Muscle layer of duodenum (tissue), 2 donors: ENCODE measurements around the gene VASP.
A peak's percentile ranks its signal among the peaks of the same experiment; 100 is the strongest.

Experiments
- H3K27ac ChIP-seq: one replicate; pipeline ENCODE4 v1.7.0; 2013; ENCODE audit warnings: mild to moderate bottlenecking, low read length
- H3K27me3 ChIP-seq: one replicate; pipeline ENCODE4 v1.7.0; 2013; ENCODE audit warnings: low read depth, mild to moderate bottlenecking, control low read depth, low read length
- H3K36me3 ChIP-seq, 2 donors: one replicate each; pipeline ENCODE4 v1.7.0; 2013; ENCODE audit warnings: low read length in 2 of 2, control low read depth in 1 of 2, mild to moderate bottlenecking in 1 of 2; ENCODE audit not compliant: insufficient read depth in 2 of 2, control insufficient read depth in 1 of 2
- H3K4me1 ChIP-seq, 2 donors: one replicate each; pipeline ENCODE4 v1.7.0; 2013; ENCODE audit warnings: low read length in 2 of 2, mild to moderate bottlenecking in 2 of 2, control low read depth in 1 of 2, moderate library complexity in 1 of 2; ENCODE audit not compliant: insufficient read depth in 2 of 2, control insufficient read depth in 1 of 2
- H3K4me3 ChIP-seq, 2 donors: one replicate each; pipeline ENCODE4 v1.7.0; 2013; ENCODE audit warnings: low read length in 2 of 2, low read depth in 1 of 2, mild to moderate bottlenecking in 1 of 2
- H3K9me3 ChIP-seq, 2 donors: one replicate each; pipeline ENCODE4 v1.7.0; 2013; ENCODE audit warnings: low read length in 2 of 2, control low read depth in 1 of 2, mild to moderate bottlenecking in 1 of 2; ENCODE audit not compliant: control insufficient read depth in 1 of 2
- donor health status: healthy.

Gene VASP

GRCh38 chr19:45506989-45507871 is at the start of gene VASP:
Gene VASP (plus strand): TSS chr19:45507479. CDS start chr19:45507772, 293 bp downstream.
- no peaks in the 10 kb centered on the region for H3K27me3 ChIP-seq
- peak within 1 kb of the TSS; percentile 96 for H3K27ac ChIP-seq
- peak within 1 kb of the TSS; percentile 96 to 97 for H3K4me3 ChIP-seq
- H3K4me1 ChIP-seq: peaks cover 3 to 26% of the 10 kb centered on the region in 2 donors
- no peaks in the 10 kb centered on the region for H3K9me3 ChIP-seq
- H3K36me3 ChIP-seq: no peaks in the 10 kb centered on the region

- Histone ChIP-seq H3K4me3 (no peak overlapping the region), H3K4me1 (peaks cover 3 to 16% of the 10 kb centered on the region in 2 donors), H3K27ac (no peak overlapping the region), H3K36me3 (peaks cover 0 to 7% of the 10 kb centered on the region in 2 donors), H3K27me3 (no peaks in the 10 kb centered on the region), H3K9me3 (no peaks in the 10 kb centered on the region)
Measured at GRCh38 chr19:45457776-45458175, 49.5 kb upstream of the VASP start.

GRCh38 chr19:45460807-45461347 is 46.4 kb upstream of the VASP start:
- H3K27ac ChIP-seq: no peak overlapping the region
- peaks cover 0 to 6% of the 10 kb centered on the region in 2 donors for H3K36me3 ChIP-seq
- peaks cover 0 to 6% of the 10 kb centered on the region in 2 donors for H3K4me1 ChIP-seq
- no peaks in the 10 kb centered on the region for H3K9me3 ChIP-seq
- no peaks in the 10 kb centered on the region for H3K27me3 ChIP-seq
- H3K4me3 ChIP-seq: no peak overlapping the region

GRCh38 chr19:45462174-45462573 is 45.1 kb upstream of the VASP start:
- Histone ChIP-seq H3K4me3 (no peak overlapping the region), H3K9me3 (no peaks in the 10 kb centered on the region), H3K36me3 (no peaks in the 10 kb centered on the region), H3K27ac (no peak overlapping the region), H3K27me3 (no peaks in the 10 kb centered on the region), H3K4me1 (peaks cover 0 to 3% of the 10 kb centered on the region in 2 donors)

- Histone ChIP-seq H3K27ac (no peak overlapping the region), H3K9me3 (no peaks in the 10 kb centered on the region), H3K4me1 (peaks cover 0 to 6% of the 10 kb centered on the region in 2 donors), H3K36me3 (peaks cover 0 to 4% of the 10 kb centered on the region in 2 donors), H3K27me3 (no peaks in the 10 kb centered on the region), H3K4me3 (no peak overlapping the region)
Measured at GRCh38 chr19:45463241-45463640, 44.0 kb upstream of the VASP start.

GRCh38 chr19:45464274-45464673 is 43.0 kb upstream of the VASP start:
- H3K27ac ChIP-seq: no peak overlapping the region
- no peaks in the 10 kb centered on the region for H3K27me3 ChIP-seq
- no peak overlapping the region for H3K4me3 ChIP-seq

GRCh38 chr19:45464852-45465441 is 42.3 kb upstream of the VASP start:
- Histone ChIP-seq H3K9me3 (no peaks in the 10 kb centered on the region), H3K36me3 (peaks cover 0 to 4% of the 10 kb centered on the region in 2 donors), H3K4me3 (no peak overlapping the region), H3K27me3 (no peaks in the 10 kb centered on the region), H3K27ac (no peak overlapping the region), H3K4me1 (peaks cover 0 to 13% of the 10 kb centered on the region in 2 donors)

More at GRCh38 chr19:45464274-45464673, 43.0 kb upstream of the VASP start:
- Histone ChIP-seq H3K4me1 (peaks cover 0 to 10% of the 10 kb centered on the region in 2 donors), H3K9me3 (no peaks in the 10 kb centered on the region), H3K36me3 (peaks cover 0 to 4% of the 10 kb centered on the region in 2 donors)

- Histone ChIP-seq H3K36me3 (peaks cover 9 to 11% of the 10 kb centered on the region in 2 donors), H3K4me1 (peaks cover 0 to 26% of the 10 kb centered on the region in 2 donors), H3K9me3 (no peaks in the 10 kb centered on the region), H3K27me3 (no peaks in the 10 kb centered on the region), H3K4me3 (peak overlapping the region; percentile 92 to 95), H3K27ac (peak overlapping the region; percentile 90)
Measured at GRCh38 chr19:45467115-45467455, 40.2 kb upstream of the VASP start.

GRCh38 chr19:45467456-45468158 is 39.7 kb upstream of the VASP start, which contains the start of gene FOSB:
Gene FOSB (plus strand): TSS chr19:45467996. CDS start chr19:45468587, 591 bp downstream.
- H3K9me3 ChIP-seq: no peaks in the 10 kb centered on the region
- no peaks in the 10 kb centered on the region for H3K27me3 ChIP-seq
- H3K36me3 ChIP-seq: peaks cover 14 to 16% of the 10 kb centered on the region in 2 donors
- H3K4me1 ChIP-seq: peaks cover 0 to 26% of the 10 kb centered on the region in 2 donors
- H3K4me3 ChIP-seq: peak within 1 kb of the TSS; percentile 92 to 95
- H3K27ac ChIP-seq: peak within 1 kb of the TSS; percentile 90

- Histone ChIP-seq H3K36me3 (peaks cover 15 to 22% of the 10 kb centered on the region in 2 donors), H3K27me3 (no peaks in the 10 kb centered on the region)
Measured at GRCh38 chr19:45468159-45468651, 39.1 kb upstream of the VASP start.

More at GRCh38 chr19:45468159-45468651, 39.1 kb upstream of the VASP start:
- Histone ChIP-seq H3K9me3 (no peaks in the 10 kb centered on the region), H3K4me1 (peaks cover 0 to 26% of the 10 kb centered on the region in 2 donors), H3K4me3 (peak overlapping the region; percentile 92 to 95), H3K27ac (peak overlapping the region; percentile 90)
